Activated naive CD8-positive, alpha-beta T cell treated with anti-CD3 and anti-CD28 coated beads, Interleukin-2, amount 50 U/mL, for 16 hours (primary cell): ENCODE results near the gene ZDHHC1.
"Not testable (repeated sequence)": the region's sequence is repeated elsewhere in the genome, so short reads cannot be mapped to it uniquely, and the experiment has no call there.

Source experiments
- DNase-seq: peaks from one replicate; pipeline ENCODE4 v3.0.0-alpha.2; 2020; ENCODE audit warnings: low read depth, low spot score

The ZDHHC1 gene

DNA sequence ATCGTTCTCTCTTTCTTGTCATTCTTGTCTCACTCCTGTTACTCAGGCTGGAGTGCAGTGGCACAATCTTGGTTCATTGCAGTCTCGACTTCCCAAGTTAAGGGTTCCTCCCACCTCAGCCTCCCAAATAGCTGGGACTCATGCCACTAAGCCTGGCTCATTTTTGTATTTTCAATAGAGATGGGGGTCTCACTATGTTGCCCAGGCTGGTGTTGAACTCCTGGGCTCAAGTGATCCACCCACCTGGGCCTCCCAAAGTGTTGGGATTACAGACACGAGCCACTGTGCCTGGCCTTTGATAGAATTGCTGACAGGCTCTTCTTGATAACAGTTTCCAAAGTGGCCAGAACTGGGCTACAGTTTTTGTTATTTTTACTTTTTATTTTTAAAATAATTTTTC is 55.2 kb downstream of the ZDHHC1 start:
- DNase-seq: no peak

DNA sequence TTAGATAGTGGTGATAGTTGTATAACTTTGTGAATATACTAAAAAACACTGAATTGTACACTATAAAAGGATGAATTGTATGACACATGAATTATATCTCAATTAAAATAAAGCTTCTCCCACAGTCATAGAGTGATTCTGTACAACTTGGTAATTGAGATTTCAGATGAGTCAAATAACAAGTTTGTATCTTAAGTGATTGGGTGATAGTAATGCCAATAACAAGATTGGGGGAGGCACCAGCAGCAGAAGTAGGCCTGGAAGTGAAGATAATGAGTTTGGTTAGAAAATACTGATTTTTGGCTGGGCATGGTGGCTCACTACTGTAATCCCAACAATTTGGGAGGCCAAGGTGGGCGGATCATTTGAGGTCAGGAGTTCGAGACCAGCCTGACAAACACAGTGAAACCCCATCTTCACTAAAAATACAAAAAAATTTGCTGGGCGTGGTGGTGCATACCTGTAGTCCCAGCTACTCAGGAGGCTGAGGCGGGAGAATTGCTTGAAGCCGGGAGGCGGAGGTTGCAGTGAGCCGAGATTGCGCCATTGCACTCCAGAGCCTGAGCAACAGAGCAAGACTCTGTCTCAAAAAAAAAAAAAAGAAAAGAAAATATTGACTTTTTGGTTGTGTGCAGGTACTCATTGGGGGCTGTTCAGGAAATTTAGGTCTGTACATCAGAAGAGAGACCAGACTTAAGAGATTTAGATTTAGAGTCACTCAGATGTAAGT is 56.6 kb downstream of the ZDHHC1 start:
- not testable (repeated sequence) for DNase-seq

DNA sequence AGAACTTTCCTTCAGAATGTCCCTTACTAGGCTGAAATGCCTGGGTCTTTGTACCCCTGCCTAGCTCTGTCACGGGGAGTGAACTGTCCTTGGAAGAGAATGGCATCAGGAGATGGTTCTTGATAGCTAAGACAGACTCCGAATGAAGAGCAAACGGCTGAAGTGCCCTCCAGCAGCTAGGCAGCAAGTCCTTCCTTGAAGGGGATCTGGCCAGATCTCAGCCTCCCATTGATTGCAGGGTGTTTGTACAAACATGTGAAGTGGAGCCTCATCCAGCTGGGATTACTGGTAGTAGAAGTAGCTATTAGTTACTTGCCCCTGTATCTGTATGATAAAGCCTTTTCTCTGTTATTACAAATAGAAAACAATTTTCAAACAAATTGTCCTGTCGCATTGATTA is 58.7 kb downstream of the ZDHHC1 start:
- no peak for DNase-seq

DNA sequence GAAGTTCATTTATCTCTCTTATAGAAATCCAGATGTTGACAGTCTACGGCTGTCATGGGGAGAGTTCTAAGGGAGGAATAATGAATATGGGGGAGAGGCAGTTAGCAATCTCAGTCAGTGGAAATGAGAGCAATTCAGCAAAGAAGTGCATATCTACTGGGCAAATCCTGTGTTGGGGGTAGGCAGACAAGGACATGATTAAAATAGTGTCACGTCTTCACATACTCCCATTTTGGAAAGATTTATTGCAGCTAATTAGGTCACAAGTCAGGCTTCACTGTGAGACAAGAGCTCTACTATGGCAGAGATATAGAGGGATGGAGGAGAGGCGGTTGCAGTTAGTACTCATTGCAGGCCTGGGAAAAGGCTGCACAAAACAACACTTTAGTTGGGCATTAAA is 59.9 kb downstream of the ZDHHC1 start:
- DNase-seq: no peak

DNA sequence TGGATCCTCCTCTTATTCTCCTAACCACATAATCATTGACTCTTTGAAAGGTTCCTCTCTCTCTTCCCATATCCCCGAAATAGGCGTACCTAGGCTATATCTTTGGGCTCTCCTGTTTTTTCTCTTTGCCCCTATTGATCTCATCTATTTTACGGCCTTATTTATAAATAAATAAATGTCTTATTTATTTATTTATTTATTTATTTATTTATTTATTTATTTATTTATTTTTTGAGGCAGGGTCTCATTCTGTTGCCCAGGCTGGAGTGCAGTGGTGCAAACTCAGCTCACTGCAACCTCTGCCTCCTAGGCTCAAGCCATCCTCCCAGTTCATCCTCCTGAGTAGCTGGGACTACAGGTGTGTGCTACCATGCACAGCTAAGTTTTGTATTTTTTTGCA is 63.8 kb downstream of the ZDHHC1 start:
- DNase-seq: not testable (repeated sequence)

DNA sequence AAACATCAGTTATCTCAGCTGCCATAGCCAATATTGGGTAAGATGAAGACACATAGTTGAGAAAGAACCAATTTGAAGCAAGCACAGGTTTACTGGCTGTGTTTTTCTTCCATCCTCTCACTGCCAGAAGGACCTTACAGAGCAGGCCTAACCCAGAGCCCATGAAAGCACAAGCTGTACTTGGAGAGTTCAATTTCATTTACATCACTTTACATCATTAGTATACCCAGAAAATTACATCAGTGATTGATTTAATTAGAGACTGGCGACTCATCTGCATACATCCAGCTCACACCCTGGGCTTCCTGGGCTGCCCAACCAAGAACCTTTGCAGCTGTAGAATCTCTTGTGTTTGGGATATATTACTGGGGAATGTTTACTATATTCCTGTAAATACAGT is 66.0 kb downstream of the ZDHHC1 start:
- DNase-seq: no peak

DNA sequence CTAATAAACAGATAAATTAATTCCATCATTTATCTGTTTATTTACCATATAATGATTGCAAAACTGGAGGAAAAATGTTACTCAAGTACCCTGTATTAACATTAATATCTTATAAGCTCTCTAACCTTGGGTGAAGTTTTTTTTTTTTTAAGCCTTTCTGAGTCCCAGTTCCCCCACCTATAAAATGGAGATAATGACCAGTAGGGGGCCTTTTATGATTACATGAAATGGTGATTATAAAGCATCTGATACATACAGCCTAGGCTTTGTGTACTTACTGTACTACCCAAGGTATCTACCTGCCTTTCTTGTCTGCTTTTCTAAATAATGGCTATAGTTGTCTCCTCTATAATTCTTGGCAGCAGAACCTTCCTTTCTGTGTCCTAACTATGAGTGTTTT is 67.1 kb downstream of the ZDHHC1 start:
- no peak for DNase-seq

DNA sequence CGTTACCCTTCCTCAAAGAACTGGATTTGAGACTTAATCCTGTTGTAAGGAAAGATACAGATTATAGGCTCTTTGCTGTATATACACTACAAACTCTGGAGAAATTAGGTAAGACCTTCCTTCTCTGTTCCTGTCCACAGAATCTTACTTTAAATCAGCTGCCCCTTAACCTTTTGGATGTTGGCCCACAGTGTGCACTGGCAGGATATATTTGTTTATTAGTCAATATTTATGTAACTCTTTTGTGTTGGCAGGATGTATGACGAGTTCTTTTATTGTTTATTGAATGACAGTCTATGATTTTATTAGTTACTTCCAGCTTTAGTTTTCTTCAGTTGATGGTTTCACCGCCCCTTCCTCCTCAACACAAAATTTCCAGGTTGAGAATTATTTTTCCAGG is 69.9 kb downstream of the ZDHHC1 start:
- DNase-seq: no peak

DNA sequence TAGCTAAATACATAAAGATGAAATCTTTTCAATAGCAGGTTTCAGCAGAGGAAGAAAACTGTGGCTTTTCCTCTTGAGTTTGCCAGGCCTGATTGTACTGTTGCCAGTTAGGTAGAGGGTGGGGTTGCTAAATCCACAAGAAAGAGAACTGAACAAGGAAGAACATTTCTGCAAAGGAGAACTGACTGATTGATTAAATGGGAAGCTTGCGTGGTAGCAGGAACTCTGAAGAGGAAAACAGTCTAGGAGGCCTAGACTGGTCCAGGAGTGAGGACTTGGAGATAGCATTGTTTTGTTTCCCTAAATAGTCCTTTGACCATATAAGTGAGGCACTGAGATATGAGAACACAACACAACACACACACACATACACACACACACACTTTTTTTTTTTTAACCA is 70.9 kb downstream of the ZDHHC1 start:
- no peak for DNase-seq
